Neural crest cell (in vitro differentiated cells): ENCODE measurements around the gene PPP2R5D. TPM values are rescaled to one million over a fixed set of nuclear protein-coding genes. Genes with fewer than 3 reads are reported as not detected.

Source experiments
- DNase-seq: peaks from one replicate; pipeline ENCODE4 v3.0.0; 2021; ENCODE audit warnings: low read depth, mixed read lengths, low spot score
- H3K27ac Mint-ChIP-seq: one replicate; pipeline ENCODE4 v1.8.0; 2021; ENCODE audit warnings: mild to moderate bottlenecking, mixed read lengths; ENCODE audit not compliant: unreplicated experiment
- H3K27me3 Mint-ChIP-seq: 2 replicates; pipeline ENCODE4 v1.8.0; 2021; ENCODE audit warnings: low read depth, mild to moderate bottlenecking, mixed read lengths
- H3K36me3 Mint-ChIP-seq: 2 replicates; pipeline ENCODE4 v1.8.0; 2021; ENCODE audit warnings: low read depth, mild to moderate bottlenecking, mixed read lengths
- H3K4me1 Mint-ChIP-seq: 2 replicates; pipeline ENCODE4 v1.8.0; 2021; ENCODE audit warnings: mixed read lengths
- H3K4me3 Mint-ChIP-seq: one replicate; pipeline ENCODE4 v1.8.0; 2021; ENCODE audit warnings: mild to moderate bottlenecking, mixed read lengths
- H3K9me3 Mint-ChIP-seq: 2 replicates; pipeline ENCODE4 v1.8.0; 2021; ENCODE audit warnings: mixed read lengths
- long read RNA-seq: library from polyadenylated mRNA; unstranded; transcript quantifications from one replicate; pipeline ENCODE4 v2.0.0, GENCODE V29; 2020
- total RNA-seq: library from RNA; stranded (reverse); gene quantifications from 2 replicates; pipeline ENCODE4 v1.2.1, GENCODE V29; 2021
- TF ChIP-seq, protein P1 (sequence below): fragments of 200-600 bp; sonication (generic); conservative IDR thresholded peaks from 2 replicates; pipeline ENCODE4 v1.5.0; 2021; ENCODE audit warnings: antibody characterized with exemption, mild to moderate bottlenecking

PPP2R5D gene
- 67.5 and 67.6 TPM in 2 replicates for total RNA-seq
- long read RNA-seq, partial matches to known transcripts: 4 of 6 reads
- long read RNA-seq, other reads (novel, unspliced or antisense): 0 of 6 reads

- peak; percentile 92 for DNase-seq
- H3K9me3 Mint-ChIP-seq: no peaks in the 10 kb centered on the region
- peak within 1 kb of the TSS; percentile 91 for H3K4me3 Mint-ChIP-seq
- TF ChIP-seq, protein P1, sequence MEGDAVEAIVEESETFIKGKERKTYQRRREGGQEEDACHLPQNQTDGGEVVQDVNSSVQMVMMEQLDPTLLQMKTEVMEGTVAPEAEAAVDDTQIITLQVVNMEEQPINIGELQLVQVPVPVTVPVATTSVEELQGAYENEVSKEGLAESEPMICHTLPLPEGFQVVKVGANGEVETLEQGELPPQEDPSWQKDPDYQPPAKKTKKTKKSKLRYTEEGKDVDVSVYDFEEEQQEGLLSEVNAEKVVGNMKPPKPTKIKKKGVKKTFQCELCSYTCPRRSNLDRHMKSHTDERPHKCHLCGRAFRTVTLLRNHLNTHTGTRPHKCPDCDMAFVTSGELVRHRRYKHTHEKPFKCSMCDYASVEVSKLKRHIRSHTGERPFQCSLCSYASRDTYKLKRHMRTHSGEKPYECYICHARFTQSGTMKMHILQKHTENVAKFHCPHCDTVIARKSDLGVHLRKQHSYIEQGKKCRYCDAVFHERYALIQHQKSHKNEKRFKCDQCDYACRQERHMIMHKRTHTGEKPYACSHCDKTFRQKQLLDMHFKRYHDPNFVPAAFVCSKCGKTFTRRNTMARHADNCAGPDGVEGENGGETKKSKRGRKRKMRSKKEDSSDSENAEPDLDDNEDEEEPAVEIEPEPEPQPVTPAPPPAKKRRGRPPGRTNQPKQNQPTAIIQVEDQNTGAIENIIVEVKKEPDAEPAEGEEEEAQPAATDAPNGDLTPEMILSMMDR: no peak
- H3K4me1 Mint-ChIP-seq: peaks cover 52% of the 10 kb centered on the region
- H3K27ac Mint-ChIP-seq: peak within 1 kb of the TSS; percentile 94
- H3K36me3 Mint-ChIP-seq: no peaks in the 10 kb centered on the region
- H3K27me3 Mint-ChIP-seq: no peaks in the 10 kb centered on the region
Observed at GRCh38 chr6:42984001-42984923, at the start of gene PPP2R5D. PPP2R5D (plus strand) TSS chr6:42984570; CDS start chr6:42984678, 108 bp downstream.

DNA sequence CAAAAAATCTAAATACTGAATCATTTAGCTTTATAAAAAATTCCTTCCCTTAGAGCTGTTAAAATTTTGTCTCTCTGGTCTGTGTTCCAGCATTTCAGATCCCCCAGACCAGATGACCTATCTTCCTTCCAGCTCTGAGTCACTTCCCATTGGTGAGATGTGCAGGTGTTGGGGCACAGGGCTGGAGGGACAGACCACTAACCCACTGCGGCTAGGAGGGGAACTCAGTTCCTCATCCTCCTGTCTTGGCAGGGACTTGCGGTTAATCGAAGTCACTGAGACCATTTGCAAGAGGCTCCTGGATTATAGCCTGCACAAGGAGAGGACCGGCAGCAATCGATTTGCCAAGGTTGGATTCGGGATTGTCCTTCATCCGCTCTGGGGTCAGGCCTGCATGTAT, 49.0 kb upstream of the PPP2R5D start:
- Mint-ChIP-seq H3K36me3 (peaks cover 3% of the 10 kb centered on the region), H3K27me3 (no peaks in the 10 kb centered on the region), H3K4me3 (no peak overlapping the region), H3K9me3 (no peaks in the 10 kb centered on the region), H3K27ac (no peak overlapping the region), H3K4me1 (peaks cover 25% of the 10 kb centered on the region)
- TF ChIP-seq, protein P1: no peak
- no peak for DNase-seq

GRCh38 chr6:42936398-42936797, 48.0 kb upstream of the PPP2R5D start:
- TF ChIP-seq, protein P1: no peak
- DNase-seq: no peak
- H3K27me3 Mint-ChIP-seq: no peaks in the 10 kb centered on the region
- H3K4me1 Mint-ChIP-seq: peaks cover 15% of the 10 kb centered on the region
- H3K4me3 Mint-ChIP-seq: no peak overlapping the region
- no peaks in the 10 kb centered on the region for H3K9me3 Mint-ChIP-seq
- H3K36me3 Mint-ChIP-seq: peaks cover 3% of the 10 kb centered on the region
- H3K27ac Mint-ChIP-seq: no peak overlapping the region

GRCh38 chr6:42937548-42938427, 46.6 kb upstream of the PPP2R5D start:
- H3K9me3 Mint-ChIP-seq: no peaks in the 10 kb centered on the region
- H3K4me3 Mint-ChIP-seq: no peak overlapping the region
- H3K36me3 Mint-ChIP-seq: peaks cover 3% of the 10 kb centered on the region
- TF ChIP-seq, protein P1: no peak
- DNase-seq: no peak
- H3K4me1 Mint-ChIP-seq: peaks cover 6% of the 10 kb centered on the region
- H3K27ac Mint-ChIP-seq: no peak overlapping the region
- H3K27me3 Mint-ChIP-seq: no peaks in the 10 kb centered on the region

DNA sequence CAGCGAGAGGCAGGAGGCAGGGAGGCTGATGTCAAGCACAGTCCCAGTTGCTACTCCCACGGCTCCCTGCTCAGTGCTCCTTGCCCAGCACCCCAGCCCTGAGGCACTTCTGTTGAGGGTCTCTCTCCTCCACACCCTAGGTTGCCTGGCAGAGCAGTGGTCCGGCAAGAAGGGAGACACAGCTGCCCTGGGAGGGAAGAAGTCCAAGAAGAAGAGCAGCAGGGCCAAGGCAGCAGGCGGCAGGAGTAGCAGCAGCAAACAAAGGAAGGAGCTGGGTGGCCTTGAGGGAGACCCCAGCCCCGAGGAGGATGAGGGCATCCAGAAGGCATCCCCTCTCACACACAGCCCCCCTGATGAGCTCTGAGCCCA, 46.0 kb upstream of the PPP2R5D start:
- H3K36me3 Mint-ChIP-seq: peaks cover 4% of the 10 kb centered on the region
- TF ChIP-seq, protein P1: no peak
- H3K27me3 Mint-ChIP-seq: no peaks in the 10 kb centered on the region
- no peak overlapping the region for H3K27ac Mint-ChIP-seq
- no peaks in the 10 kb centered on the region for H3K4me1 Mint-ChIP-seq
- no peaks in the 10 kb centered on the region for H3K9me3 Mint-ChIP-seq
- no peak for DNase-seq
- no peak overlapping the region for H3K4me3 Mint-ChIP-seq
